Stimulated activated CD4-positive, alpha-beta T cell treated with anti-CD3 and anti-CD28 coated beads, Interleukin-15, amount 100 ng/mL, for 1 hour (primary cell): ENCODE results near the gene SERPINB2.

Experiments used
- DNase-seq, 2 donors: peaks; one replicate each; pipeline ENCODE4 v3.0.0-alpha.2; 2020; ENCODE audit warnings: low read depth in 1 of 2, low spot score in 1 of 2

SERPINB2 gene, protein sequence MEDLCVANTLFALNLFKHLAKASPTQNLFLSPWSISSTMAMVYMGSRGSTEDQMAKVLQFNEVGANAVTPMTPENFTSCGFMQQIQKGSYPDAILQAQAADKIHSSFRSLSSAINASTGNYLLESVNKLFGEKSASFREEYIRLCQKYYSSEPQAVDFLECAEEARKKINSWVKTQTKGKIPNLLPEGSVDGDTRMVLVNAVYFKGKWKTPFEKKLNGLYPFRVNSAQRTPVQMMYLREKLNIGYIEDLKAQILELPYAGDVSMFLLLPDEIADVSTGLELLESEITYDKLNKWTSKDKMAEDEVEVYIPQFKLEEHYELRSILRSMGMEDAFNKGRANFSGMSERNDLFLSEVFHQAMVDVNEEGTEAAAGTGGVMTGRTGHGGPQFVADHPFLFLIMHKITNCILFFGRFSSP

DNA sequence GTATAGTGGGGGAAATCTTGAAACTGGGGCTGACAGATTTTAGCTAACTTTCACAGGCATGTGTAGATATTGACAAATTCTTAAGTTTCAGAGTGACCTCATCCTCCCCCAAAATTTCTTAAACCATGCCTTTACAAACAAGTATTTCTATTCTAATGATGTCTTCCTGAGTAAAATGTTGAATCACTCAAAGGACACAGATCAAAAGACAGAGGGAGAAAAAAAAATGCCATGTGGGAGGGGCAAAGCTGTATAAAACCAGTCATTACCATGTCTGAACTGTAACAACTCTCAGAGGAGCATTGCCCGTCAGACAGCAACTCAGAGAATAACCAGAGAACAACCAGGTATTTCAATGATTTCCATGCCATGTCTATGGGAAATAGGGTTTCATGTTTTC is at the start of gene SERPINB2:
Gene SERPINB2 (plus strand): TSS at position 282 of the 400 bp plus-strand sequence. CDS start 3,740 bp downstream, outside the sequence.
- no peak for DNase-seq

DNA sequence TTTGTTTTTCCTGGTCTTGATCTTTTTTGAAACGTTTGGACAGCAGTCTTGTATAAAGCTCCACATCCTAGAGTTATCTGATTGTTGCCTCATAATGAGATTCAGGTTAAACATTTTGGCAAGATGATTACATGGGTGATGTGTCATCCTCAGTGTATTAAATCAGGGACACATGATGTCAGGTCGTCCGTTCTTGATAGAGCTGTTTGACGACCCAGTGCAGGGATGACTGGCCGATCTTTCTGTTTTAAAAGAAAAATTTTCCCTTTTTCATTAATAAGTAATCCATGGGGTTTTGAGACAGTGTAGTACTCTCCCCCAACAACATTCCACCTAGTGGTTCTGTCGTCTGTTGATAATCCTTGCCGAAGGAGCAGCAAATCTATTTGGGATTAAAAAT is 44.5 kb upstream of the SERPINB2 start:
- no peak for DNase-seq

DNA sequence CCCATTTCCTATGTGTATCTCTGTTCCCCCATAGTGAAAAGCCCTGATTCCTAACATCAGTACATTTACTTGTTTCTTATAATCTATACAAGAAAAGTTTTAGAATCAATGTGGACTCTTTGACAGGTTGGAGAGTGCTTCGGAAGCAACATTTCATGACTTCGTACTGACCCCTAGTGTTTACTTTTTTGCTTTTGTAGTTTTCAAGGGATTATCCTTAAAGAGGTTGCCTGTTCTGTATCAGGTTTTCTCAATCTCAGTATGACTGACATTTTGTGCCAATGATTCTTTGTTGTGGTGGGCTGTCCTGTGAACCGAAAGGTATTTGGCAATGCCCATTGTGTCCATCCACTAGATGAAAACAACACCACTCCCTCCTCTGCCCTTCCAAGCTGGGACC is 43.3 kb upstream of the SERPINB2 start:
- DNase-seq = no peak

DNA sequence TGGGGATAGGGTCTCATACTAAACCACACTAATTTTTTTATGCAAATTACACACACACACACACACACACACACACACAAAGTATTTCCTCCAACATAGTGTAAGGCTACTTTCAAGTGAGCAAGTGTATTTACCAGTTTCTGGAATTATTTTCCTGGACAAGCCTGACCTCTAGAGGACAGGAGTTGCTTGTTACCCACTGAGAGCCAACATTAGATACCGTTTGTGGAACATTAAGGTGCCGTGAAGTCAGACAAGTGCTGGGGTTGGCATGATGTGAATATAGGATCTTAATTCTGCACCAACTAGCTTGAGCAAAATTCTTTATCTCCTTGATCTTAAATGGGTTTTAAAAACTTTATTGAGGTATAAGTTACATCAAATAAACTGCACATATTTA is 39.3 kb upstream of the SERPINB2 start:
- DNase-seq = no peak

DNA sequence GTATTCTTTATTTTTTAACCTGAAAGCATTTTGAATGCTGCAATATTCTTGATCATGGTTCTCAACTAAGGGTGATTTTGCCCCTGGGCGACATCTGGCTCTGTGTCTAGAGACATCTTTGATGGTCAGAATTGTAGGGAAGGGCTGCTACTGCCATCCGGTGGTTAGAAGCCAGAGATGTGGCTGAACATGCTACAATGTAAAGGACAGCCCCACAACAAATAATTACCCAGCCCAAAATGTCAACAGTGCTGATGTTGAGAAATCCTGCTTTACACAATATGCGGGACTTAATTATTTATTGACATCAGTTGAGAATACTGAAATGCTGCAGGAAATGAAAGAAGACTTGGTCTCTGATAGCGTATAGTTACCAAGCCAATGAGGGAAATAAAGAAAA is 37.5 kb upstream of the SERPINB2 start:
- no peak for DNase-seq

DNA sequence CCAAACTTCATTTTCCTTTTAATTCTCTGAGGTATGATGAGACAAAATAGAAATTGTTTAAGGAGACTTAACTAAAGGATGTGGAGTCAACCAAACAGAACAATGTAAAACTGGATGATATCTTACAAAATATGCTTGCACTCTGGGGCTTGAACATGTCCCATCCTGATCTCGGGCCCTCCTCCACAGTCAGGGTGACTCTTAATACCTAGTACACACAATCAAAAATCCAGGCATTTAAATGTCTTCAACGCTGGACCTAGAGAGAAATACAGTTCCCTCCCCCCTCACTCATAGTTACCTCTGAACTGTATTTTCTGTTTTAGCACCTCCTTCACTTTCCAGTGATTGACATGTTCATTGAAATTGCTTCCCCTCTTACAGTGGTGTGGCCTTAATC is 36.9 kb upstream of the SERPINB2 start:
- DNase-seq = no peak

DNA sequence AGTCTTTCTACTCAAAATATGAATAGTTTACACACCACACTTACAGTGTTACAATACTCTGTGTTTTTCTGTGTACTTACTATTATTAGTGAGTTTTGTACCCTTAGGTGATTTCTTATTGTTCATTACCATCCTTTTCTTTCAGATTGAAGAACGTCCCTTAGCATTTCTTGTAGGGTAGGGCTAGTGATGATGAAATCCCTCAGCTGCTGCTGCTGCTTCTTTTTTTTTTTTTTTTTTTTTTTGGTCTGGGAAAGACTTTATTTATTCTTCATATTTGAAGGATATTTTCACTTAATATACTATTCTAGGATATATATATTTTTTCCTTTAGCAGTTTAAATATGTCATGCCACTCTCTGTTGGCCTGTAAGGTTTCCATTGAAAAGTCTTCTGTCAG is 29.0 kb upstream of the SERPINB2 start:
- no peak for DNase-seq

DNA sequence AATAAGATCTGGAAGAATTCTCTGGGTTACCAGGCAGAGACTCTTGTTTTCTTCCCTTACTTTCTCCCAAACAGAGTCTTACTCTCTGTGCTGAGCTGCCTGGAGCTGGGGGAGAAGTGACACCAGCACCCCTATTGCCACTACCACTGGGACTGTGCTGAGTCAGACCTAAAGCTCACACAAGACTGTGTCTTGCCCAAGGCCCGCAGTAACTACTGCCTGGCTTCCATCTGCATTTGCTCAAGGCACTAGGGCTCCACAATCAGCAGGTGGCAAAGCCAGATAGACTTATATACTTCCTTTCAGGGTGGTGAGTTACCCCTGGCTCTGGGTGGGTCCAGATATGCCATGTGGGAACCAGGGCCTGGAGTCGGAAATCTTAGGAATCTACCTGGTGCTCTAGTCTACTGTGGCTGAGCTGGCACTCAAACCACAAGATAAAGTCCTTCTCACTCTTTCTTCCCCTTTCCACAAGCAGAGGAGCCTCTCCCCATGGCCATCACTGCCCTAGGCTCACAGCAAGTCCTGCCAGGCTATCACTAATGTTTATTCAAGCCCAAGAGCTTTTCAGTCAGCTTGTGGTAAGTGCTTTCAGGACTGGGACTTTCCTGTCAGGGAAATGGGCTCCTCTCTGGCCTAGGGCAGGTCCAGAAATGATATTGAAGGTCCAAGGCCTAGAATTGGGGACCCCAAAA is 27.6 kb upstream of the SERPINB2 start:
- DNase-seq = no peak

DNA sequence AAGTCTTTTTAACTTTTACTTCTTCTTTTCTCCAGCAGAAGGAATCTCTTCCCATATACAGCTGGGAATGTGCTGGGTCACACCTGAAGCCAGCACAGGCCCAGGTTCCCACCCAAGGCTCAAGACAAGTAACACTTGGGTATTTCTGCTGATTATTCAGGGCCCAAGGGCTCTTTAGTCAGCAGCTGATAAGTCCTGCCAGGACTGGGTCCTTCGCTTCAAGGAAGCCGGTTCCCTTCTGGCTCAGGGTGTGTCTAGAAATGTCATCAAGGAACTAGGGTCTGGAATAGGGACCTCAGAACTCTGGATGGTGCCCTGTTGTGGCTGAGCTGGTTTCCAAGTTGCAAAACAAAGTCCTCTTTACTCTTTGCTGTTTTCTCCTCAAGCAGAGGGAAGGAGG is 27.0 kb upstream of the SERPINB2 start:
- DNase-seq = no peak

DNA sequence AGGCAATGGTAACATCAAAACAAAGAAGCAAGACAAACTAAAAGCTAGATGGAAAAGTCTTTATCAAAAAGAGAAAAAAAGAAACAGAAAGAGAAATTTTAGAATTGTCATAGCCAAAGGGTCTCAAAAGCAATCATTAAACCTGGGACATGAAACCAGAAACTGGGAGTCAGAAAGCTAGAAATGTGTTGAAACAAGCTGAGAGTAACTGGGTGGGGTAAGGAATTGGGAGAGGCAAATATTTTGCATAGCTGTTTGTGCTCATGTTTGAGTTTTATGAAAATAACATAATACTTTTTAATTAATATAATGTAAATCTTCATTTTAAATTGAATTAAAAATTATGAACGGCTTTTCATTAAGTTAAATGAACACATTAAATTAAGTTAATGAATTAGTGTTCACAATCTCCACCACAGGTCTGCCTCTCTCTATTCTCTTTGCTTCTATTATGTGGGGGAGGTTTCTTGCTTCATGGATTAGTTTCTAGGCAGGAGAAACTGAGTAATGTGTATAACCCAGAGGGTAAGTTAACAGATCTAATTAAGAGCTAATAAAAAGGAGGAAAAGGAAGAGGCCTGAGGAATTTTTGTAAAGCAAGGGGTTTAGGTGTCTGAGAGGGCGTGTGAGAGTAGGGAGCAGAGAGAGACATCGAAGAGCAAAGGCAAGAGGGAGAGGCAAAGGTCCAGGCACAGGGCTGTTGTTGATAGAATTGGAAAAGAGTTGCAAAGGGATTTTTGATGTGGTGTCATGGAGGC is 20.0 kb upstream of the SERPINB2 start:
- DNase-seq = no peak

DNA sequence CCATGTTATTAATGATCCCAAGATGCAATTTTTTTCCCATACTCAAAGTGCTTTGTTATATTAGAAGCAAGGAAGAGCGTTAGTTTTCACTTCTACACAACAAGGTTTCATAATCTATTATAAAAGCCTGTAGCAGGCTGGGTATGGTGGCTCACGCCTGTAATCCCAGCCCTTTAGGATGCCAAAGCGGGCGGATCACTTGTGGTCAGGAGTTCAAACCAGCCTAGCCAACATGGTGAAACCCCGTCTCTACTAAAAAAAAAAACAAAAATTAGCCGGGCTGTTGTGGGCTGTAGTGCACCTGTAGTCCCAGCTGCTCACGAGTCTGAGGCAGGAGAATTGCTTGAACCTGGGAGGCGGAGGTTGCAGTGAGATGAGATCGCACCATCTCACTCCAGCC is 19.0 kb upstream of the SERPINB2 start:
- no peak for DNase-seq

DNA sequence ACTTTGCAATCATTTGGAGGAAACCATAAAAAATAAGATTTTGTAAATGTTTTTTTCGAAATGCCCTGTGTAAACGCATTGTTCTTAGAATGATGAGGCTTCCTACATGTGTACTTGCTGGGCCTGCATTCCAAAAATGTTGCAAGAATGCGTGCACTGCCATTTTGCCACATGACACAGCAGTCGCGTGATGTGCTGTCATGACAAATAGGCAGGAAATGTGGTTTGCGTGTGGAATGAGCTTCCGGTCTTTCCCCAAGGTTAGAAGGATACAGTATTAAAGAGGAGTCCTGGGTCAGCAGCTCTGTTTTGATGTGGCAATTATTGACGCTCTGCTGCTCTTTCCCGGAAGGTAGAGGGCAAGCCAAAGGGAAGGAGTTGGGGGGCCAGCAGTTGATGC is 18.1 kb upstream of the SERPINB2 start:
- no peak for DNase-seq

DNA sequence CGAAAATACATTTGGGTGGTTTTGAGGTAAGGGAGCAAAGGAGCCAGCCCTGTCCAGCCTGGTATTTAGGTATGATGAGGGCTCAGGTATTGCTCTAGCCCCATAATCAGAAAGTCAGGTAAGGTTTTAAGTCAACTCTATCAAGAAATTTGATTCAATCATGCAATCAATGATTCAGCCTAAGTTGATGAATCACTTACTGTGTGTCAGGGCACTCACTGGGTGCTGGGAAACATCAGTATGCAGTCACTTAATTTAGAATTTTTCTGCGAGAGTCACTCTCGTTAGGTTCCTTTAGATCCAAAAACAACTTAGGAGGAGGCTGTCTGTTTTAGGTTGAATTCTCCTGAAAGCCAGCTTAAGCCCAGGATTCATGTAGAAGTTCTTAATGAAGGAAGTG is 17.7 kb upstream of the SERPINB2 start:
- no peak for DNase-seq

DNA sequence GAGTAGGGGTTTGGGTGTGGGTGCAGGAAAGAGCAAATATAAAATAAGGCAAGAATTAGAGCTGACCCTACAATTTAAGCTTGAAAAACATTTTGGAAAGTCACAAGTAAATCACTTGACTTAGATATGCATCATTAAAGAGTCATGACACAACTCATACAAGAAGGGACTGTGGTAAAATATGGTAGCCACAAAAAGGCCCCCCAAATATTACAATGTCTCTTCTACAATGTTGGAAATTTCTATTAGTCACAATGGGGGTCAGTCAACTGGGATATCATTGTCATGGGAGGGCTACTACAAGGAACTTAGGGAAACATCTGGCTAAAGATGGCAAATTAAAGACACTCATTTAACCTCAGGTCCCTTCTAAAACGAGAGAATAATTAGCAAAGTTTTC is 15.7 kb upstream of the SERPINB2 start:
- no peak for DNase-seq

DNA sequence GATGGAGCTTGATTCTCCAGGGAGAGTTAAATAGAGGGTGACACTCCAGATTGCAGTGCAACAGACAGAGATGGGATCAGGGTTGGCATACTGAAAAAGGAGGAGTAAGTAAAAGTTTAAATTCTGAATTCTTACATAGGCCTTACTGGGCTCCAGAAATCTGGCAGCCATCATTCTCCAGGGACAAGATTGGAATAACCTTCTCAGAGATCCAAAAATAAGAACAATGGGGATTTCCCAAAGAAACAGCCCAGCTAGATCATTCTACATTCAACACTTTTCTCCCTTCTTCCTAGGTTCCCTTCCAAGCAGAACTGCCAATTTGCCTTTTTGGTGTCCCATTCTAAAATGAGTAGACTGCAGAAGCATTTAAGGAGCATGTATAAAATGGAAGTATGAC is 14.9 kb upstream of the SERPINB2 start:
- no peak for DNase-seq

DNA sequence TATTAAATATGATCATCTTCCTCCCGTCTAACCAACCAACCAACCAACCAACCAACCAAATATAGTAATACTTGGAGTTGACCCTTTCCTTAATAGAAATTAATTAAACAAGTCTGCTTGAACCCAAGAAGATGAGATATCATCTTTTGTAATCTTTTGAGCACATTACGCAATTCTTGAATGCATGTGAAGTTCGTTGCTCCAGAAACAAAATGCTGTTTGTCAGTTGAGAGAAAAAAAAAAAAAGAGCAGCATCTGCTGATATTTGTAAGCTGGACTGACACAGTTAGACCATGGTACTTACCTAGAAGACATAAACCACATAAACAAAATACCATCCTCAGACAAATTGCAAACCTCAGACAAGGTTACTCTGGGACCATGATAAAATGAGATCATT is 9.2 kb upstream of the SERPINB2 start:
- DNase-seq = no peak

DNA sequence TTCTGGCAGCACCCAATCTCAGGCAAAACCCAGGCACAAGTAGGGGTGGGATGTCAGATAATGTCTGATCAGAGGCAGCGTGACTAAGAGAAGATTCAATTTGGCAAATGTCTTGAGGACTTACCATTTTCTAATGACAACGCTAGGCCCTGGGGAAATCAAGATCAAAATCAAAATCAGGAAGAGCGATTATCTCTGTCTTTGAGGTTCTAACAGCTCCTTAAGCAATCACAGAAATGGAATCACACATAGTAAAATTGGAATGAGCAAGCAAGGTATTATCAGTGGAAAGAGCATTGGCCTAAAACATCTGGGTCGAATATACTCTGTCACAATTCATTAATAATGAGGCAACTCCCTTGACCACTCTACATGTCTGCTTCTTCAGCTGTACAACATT is 8.6 kb upstream of the SERPINB2 start:
- no peak for DNase-seq

DNA sequence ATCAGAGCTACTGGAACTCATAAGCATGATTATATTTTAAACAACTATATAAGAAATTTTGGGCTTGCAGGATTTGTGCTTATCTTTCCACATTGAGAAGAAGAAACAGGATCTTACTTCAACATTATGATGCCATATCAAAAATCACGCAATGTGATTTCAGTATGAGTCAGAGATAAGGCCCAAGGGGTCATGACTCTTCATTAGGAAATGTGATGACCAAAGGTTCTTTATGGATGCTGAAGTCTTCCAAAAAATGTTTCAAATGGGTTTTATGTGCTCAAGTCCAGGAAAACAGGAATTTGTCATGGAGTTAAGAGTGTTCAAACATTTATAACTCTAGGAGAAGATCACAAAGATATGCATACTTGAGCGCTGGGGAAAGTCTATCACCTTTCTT is 7.8 kb upstream of the SERPINB2 start:
- no peak for DNase-seq

DNA sequence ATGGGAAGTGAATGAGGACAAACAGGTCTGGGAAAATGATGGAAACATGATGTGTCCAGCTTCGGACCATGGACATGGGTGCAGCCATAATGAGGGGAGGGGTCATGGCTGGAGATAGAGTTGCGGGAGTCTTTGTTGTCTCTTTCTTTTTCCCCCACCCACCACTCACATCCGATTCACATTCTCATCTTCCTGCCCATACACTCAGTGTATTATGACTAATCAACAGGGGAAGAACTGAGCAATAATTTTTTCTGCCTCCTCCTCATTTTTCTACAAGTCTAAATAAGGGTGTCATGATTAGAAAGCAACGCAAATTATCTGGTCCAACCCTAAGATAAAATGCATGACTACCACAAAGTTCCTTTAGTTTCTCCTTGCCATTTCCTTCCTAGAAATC is 5.7 kb upstream of the SERPINB2 start:
- DNase-seq = no peak

DNA sequence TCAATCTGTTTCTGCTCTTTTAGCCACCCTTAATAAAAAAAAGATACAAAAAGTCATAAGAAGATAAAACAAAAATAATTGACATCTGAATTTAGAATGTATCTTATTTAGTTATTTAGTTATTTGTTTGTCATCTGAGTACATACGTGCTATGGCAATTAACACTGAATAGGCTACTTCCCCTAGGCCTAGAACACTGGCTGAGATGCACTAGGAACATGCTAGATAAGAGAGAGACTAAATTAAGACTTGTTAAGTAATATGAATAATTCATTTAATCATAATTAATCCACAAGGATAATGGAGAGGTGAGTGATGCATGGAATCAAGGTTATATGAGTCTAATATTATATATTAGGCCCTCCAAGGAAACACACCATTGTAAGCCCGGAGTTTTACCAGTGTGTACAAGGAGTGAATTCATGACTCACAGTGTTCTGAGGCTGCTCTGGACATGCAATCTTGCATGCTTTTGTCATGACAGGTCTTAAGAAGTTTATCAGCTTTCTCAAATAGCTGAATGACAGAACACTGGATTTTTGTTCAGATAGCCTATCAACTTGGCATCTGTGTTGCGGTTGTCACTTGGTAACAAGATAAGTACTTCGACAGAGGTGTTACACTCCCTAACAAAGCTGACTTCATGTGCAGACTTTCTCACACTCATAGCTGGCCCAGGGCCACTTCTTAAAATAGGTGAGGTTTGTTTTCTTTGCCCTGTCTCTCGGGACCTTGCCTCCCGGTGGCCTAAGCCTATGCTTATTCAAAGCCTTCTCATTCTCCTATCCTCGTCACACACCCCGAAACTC is 5.0 kb upstream of the SERPINB2 start:
- no peak for DNase-seq

DNA sequence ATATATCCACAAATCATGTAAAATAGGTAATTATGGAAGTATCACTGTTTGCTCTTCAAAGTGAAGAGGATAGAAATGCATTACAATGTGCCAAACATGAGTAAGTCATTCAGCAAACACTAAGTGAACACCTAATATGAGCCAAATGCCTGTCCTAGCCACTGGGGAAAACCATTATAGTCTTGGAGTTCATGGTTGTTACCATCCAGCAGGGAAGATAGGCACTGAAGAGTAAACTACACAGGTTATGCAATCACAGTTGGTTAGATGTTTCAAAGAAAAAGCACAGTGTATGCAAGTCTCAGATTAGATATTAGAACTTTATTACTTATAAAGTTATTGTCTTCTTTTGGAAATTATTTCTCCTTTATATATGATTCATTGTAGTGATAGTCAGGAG is 3.9 kb upstream of the SERPINB2 start:
- DNase-seq = no peak
